IMR-90 (cell line): ENCODE results near the gene CTIF. TPM values are rescaled to one million over a fixed set of nuclear protein-coding genes. Genes with fewer than 3 reads are reported as not detected.

Source experiments
- ATAC-seq: fragments of 200-7000 bp; cut with Tn5 transposase; 2 replicates; pipeline ENCODE4 v1.9.1; 2020; ENCODE audit warnings: low read depth, mild to moderate bottlenecking, moderate library complexity
- BruUV-seq: library from RNA; stranded (reverse); fragments of 400-500 nt; replicated peaks from 2 replicates; lab custom pipeline; 2021; lab: Mats Ljungman, UMichigan
- CTCF ChIA-PET: fragments of 300-600 bp; formaldehyde crosslinking; extraction: SDS; loops from one replicate; lab custom pipeline; 2021; ENCODE audit warnings: antibody characterized with exemption; lab: Yijun Ruan, JAX
- POLR2A ChIA-PET: fragments of 300-600 bp; sonication (Branson Sonifier 250); formaldehyde crosslinking; loops from one replicate; lab custom pipeline; 2022; ENCODE audit warnings: antibody characterized with exemption; ENCODE audit not compliant: unreplicated experiment; lab: Charles Lee
- DNase-seq: peaks from one replicate; pipeline ENCODE4 v3.0.0; 2013
- H2AFZ ChIP-seq: replicated peaks from 2 replicates; pipeline ENCODE3; 2013; ENCODE audit warnings: low read length, mild to moderate bottlenecking; ENCODE audit not compliant: poor library complexity
- H2AK5ac ChIP-seq: 2 replicates; pipeline ENCODE4 v1.6.1; 2013; ENCODE audit warnings: low read depth, low read length, inconsistent platforms
- H2AK9ac ChIP-seq: replicated peaks from 2 replicates; pipeline ENCODE3; 2013; ENCODE audit warnings: mild to moderate bottlenecking, low read depth, low read length, moderate library complexity; ENCODE audit not compliant: poor library complexity
- H2BK120ac ChIP-seq: 2 replicates; pipeline ENCODE4 v1.6.1; 2013; ENCODE audit warnings: low read depth, low read length, inconsistent platforms
- H2BK15ac ChIP-seq: 3 replicates; pipeline ENCODE4 v1.6.1; 2013; ENCODE audit warnings: low read depth, low read length, inconsistent platforms
- H2BK20ac ChIP-seq: 2 replicates; pipeline ENCODE4 v1.6.1; 2013; ENCODE audit warnings: low read depth, mild to moderate bottlenecking, inconsistent platforms, low read length, moderate library complexity
- H2BK5ac ChIP-seq: 2 replicates; pipeline ENCODE4 v1.6.1; 2013; ENCODE audit warnings: mild to moderate bottlenecking, low read depth, low read length, inconsistent platforms; ENCODE audit not compliant: poor library complexity, severe bottlenecking
- H3K14ac ChIP-seq: replicated peaks from 2 replicates; pipeline ENCODE4 v1.6.1; 2013; ENCODE audit warnings: low read depth, low read length, inconsistent platforms
- H3K18ac ChIP-seq: 2 replicates; pipeline ENCODE4 v1.6.1; 2013; ENCODE audit warnings: low read depth, low read length, control low read depth
- H3K23ac ChIP-seq: 2 replicates; pipeline ENCODE4 v1.6.1; 2013; ENCODE audit warnings: low read depth, low read length, inconsistent platforms
- H3K27ac ChIP-seq: 2 replicates; pipeline ENCODE4 v1.5.1; 2013; ENCODE audit warnings: mild to moderate bottlenecking, control low read depth, low read length; ENCODE audit not compliant: insufficient read depth
- H3K27me3 ChIP-seq: 2 replicates; pipeline ENCODE4 v1.6.1; 2013; ENCODE audit warnings: low read length; ENCODE audit not compliant: control insufficient read depth, insufficient read depth
- H3K36me3 ChIP-seq: 2 replicates; pipeline ENCODE4 v1.6.1; 2013; ENCODE audit warnings: low read length, mixed read lengths; ENCODE audit not compliant: control insufficient read depth, insufficient read depth
- H3K4ac ChIP-seq: 2 replicates; pipeline ENCODE4 v1.6.1; 2013; ENCODE audit warnings: low read depth, low read length, inconsistent platforms
- H3K4me1 ChIP-seq: 2 replicates; pipeline ENCODE4 v1.6.1; 2013; ENCODE audit warnings: low read length, mixed read lengths; ENCODE audit not compliant: control insufficient read depth, insufficient read depth
- H3K4me2 ChIP-seq: 2 replicates; pipeline ENCODE4 v1.6.1; 2013; ENCODE audit warnings: low read depth, mild to moderate bottlenecking, control low read depth, low read length, moderate library complexity
- H3K4me3 ChIP-seq: 2 replicates; pipeline ENCODE4 v1.5.1; 2013; ENCODE audit warnings: low read depth, mild to moderate bottlenecking, control low read depth, low read length, moderate library complexity; ENCODE audit not compliant: insufficient read depth
- H3K56ac ChIP-seq: 2 replicates; pipeline ENCODE4 v1.6.1; 2013; ENCODE audit warnings: low read length, inconsistent platforms; ENCODE audit not compliant: insufficient read depth; ENCODE audit errors: extremely low read depth
- H3K79me1 ChIP-seq, 2 experiments: 2 replicates each; pipeline ENCODE4 v1.6.1; 2013; ENCODE audit warnings: low read length in 2 of 2, inconsistent platforms in 1 of 2, low read depth in 1 of 2
- H3K9ac ChIP-seq: 2 replicates; pipeline ENCODE4 v1.6.1; 2013; ENCODE audit warnings: low read depth, low read length, control low read depth
- H3K9me1 ChIP-seq: 2 replicates; pipeline ENCODE4 v1.6.1; 2013; ENCODE audit warnings: low read length, inconsistent platforms; ENCODE audit not compliant: insufficient read depth
- H3K9me3 ChIP-seq: 2 replicates; pipeline ENCODE4 v1.6.1; 2013; ENCODE audit warnings: low read length; ENCODE audit not compliant: control insufficient read depth, insufficient read depth
- H4K20me1 ChIP-seq: 2 replicates; pipeline ENCODE4 v1.6.1; 2013; ENCODE audit warnings: low read length, inconsistent platforms; ENCODE audit not compliant: insufficient read depth
- H4K5ac ChIP-seq: 2 replicates; pipeline ENCODE4 v1.6.1; 2013; ENCODE audit warnings: mild to moderate bottlenecking, low read depth, low read length, control low read depth
- H4K8ac ChIP-seq, 2 experiments: 2 replicates each; pipeline ENCODE4 v1.6.1; 2013; ENCODE audit warnings: low read depth in 2 of 2, low read length in 2 of 2, control low read depth in 1 of 2, inconsistent platforms in 1 of 2
- H4K91ac ChIP-seq: 2 replicates; pipeline ENCODE4 v1.6.1; 2013; ENCODE audit warnings: low read depth, low read length, inconsistent platforms; ENCODE audit not compliant: insufficient read depth
- CHD1 ChIP-seq: IDR thresholded peaks from 2 replicates; pipeline ENCODE4 v1.6.1; 2012; ENCODE audit warnings: low read depth, low read length, improper control_type of control experiment
- CTCF ChIP-seq: conservative IDR thresholded peaks from 2 replicates; pipeline ENCODE4 v1.5.1; 2012; ENCODE audit warnings: mild to moderate bottlenecking, low read depth, low read length, improper control_type of control experiment
- ELK1 ChIP-seq: fragments of 150-350 bp; IDR thresholded peaks from 2 replicates; pipeline ENCODE4 v1.6.1; 2016; ENCODE audit warnings: low read depth, mild to moderate bottlenecking, low read length, moderate library complexity, borderline replicate concordance
- MAFK ChIP-seq: IDR thresholded peaks from 2 replicates; pipeline ENCODE4 v1.6.1; 2012; ENCODE audit warnings: low read depth, low read length, improper control_type of control experiment
- MAZ ChIP-seq: IDR thresholded peaks from 2 replicates; pipeline ENCODE4 v1.6.1; 2012; ENCODE audit warnings: low read depth, mild to moderate bottlenecking, low read length, improper control_type of control experiment, moderate library complexity, borderline replicate concordance
- MXI1 ChIP-seq: IDR thresholded peaks from 2 replicates; pipeline ENCODE4 v1.6.1; 2012; ENCODE audit warnings: low read depth, mild to moderate bottlenecking, low read length, moderate library complexity, borderline replicate concordance
- NFE2L2 ChIP-seq: fragments of 150-350 bp; IDR thresholded peaks from 2 replicates; pipeline ENCODE4 v1.6.1; 2016; ENCODE audit warnings: low read depth, mild to moderate bottlenecking, low read length
- POLR2A ChIP-seq: IDR thresholded peaks from 2 replicates; pipeline ENCODE4 v1.6.1; 2012; ENCODE audit warnings: mild to moderate bottlenecking, low read depth, low read length
- RAD21 ChIP-seq: IDR thresholded peaks from 2 replicates; pipeline ENCODE4 v1.6.1; 2012; ENCODE audit warnings: low read length, improper control_type of control experiment
- RFX5 ChIP-seq: IDR thresholded peaks from 2 replicates; pipeline ENCODE4 v1.8.0; 2012; ENCODE audit warnings: low read depth, mild to moderate bottlenecking, low read length, moderate library complexity
- WGBS, 2 experiments: methylation state at CpG; one replicate each; pipeline versions ENCODE4 v1.1.5 to v1.1.7; 2013; ENCODE audit warnings: missing lambda C conversion rate in 2 of 2; ENCODE audit not compliant: insufficient read length in 1 of 2; ENCODE audit errors: extremely low coverage in 2 of 2; 5-methylcytosine and 5-hydroxymethylcytosine counted together
- dilution Hi-C: fragments of 300-500 bp; cut with HindIII; formaldehyde crosslinking; loops from one replicate; pipeline ENCODE4 v1.14.3; 2018; ENCODE audit warnings: low sequenced_read_pairs; ENCODE audit not compliant: unreplicated experiment
- in situ Hi-C: fragments of 300-500 bp; cut with MboI; formaldehyde crosslinking; loops from 3 replicates; pipeline ENCODE4 v1.14.3; 2019; ENCODE audit warnings: low sequenced_read_pairs, inconsistent platforms, mixed read lengths
- intact Hi-C: fragments of 100-400 bp; cut with micrococcal nuclease; formaldehyde crosslinking; loops from 2 replicates; pipeline ENCODE4 v1.10.0; 2022
- polyA plus RNA-seq, 3 experiments: library from polyadenylated mRNA; depleted of rRNA; stranded (reverse); fragments of >200 nt; gene quantifications; 2 replicates each; pipeline ENCODE4 v1.2.3, GENCODE V29; 2012; ENCODE audit warnings: low replicate concordance in 1 of 3
- total RNA-seq: library from RNA; depleted of rRNA; stranded (reverse); fragments of >200 nt; gene quantifications from 2 replicates; pipeline ENCODE4 v1.2.3, GENCODE V29; 2012

The CTIF gene
- total and polyA plus RNA-seq, 2 of the 4 experiments (the other 2 are of a cell fraction): 25.1 to 57.0 TPM

GRCh38 chr18:48908916-48909315 lies 370.1 kb downstream of the CTIF start:
- Histone ChIP-seq H2BK120ac (no peak overlapping the region), H3K9me3 (peaks cover 10% of the 10 kb centered on the region), H3K56ac (no peak overlapping the region), H3K14ac (no peak overlapping the region), H3K23ac (no peak overlapping the region), H3K27ac (no peak overlapping the region), H2BK15ac (no peak overlapping the region), H2AFZ (no peak overlapping the region), H4K91ac (no peak overlapping the region), H3K27me3 (no peaks in the 10 kb centered on the region), H3K18ac (no peak overlapping the region), H3K4me2 (no peak overlapping the region), H2AK5ac (no peak overlapping the region), H2AK9ac (no peak overlapping the region), H3K9me1 (0 out of 2 replicates have a peak, but pooled peaks cover 2% of the 10 kb centered on the region), H3K4ac (peak overlapping the region; percentile 10; the same call in 1 of the 2 replicates), H4K8ac (no peak overlapping the region), H4K5ac (no peak overlapping the region), H3K4me3 (no peak overlapping the region), H3K36me3 (no peaks in the 10 kb centered on the region), H3K4me1 (peaks cover 2% of the 10 kb centered on the region), H3K79me1 (no peaks in the 10 kb centered on the region; a peak in 1 of 4 replicates), H2BK20ac (no peak overlapping the region), H3K9ac (no peak overlapping the region), H2BK5ac (no peak overlapping the region), H4K20me1 (no peaks in the 10 kb centered on the region)
- intact Hi-C loops (no loop called here), in situ Hi-C loops (no loop called here), dilution Hi-C loops (no loop called here)
- ATAC-seq: no peak
- no peak for TF ChIP-seq CTCF
- TF ChIP-seq POLR2A: no peak
- TF ChIP-seq MXI1: no peak
- TF ChIP-seq RFX5: no peak
- TF ChIP-seq ELK1: no peak
- no peak for TF ChIP-seq MAFK
- no peak for TF ChIP-seq NFE2L2
- no peak for TF ChIP-seq MAZ
- no peak for TF ChIP-seq CHD1
- no peak for TF ChIP-seq RAD21
- POLR2A ChIA-PET: no interaction called here
- CTCF ChIA-PET: no interaction called here
- no peak for DNase-seq
- WGBS, 2 experiments: 80% methylated on average over 1 of the region's 3 CpGs; no CpG with 5 or more reads in 1 of the 2 experiments
- no TSS peak for BruUV-seq
